GM12878 (cell line): ENCODE measurements around the gene SSBP1.

Experiments
- BCLAF1 ChIP-seq: fragments of 450-650 bp; IDR thresholded peaks from 2 replicates; pipeline ENCODE4 v1.6.1; 2017; ENCODE audit warnings: antibody characterized with exemption, mild to moderate bottlenecking, moderate library complexity
- CBFB ChIP-seq: IDR thresholded peaks from 2 replicates; pipeline ENCODE4 v1.6.1; 2016; ENCODE audit warnings: antibody characterized with exemption, low read depth
- CBX3 ChIP-seq: fragments of 200-600 bp; sonication (generic); IDR thresholded peaks from 2 replicates; pipeline ENCODE4 v1.6.1; 2016; ENCODE audit warnings: low read depth, borderline replicate concordance
- NBN ChIP-seq: fragments of 450-650 bp; IDR thresholded peaks from 2 replicates; pipeline ENCODE4 v1.6.1; 2016
- PBX3 ChIP-seq: IDR thresholded peaks from 2 replicates; pipeline ENCODE4 v1.6.1; 2011; ENCODE audit warnings: mild to moderate bottlenecking, low read depth, low read length, moderate library complexity; ENCODE audit not compliant: insufficient replicate concordance
- TF ChIP-seq, protein P1 (sequence below), 3 experiments: IDR thresholded peaks in 2 of 3; conservative IDR thresholded peaks in 1 of 3; 2 replicates each; pipeline ENCODE4 v1.5.1; 2011; ENCODE audit warnings: low read depth in 3 of 3, low read length in 3 of 3, mild to moderate bottlenecking in 3 of 3, control low read depth in 2 of 3, moderate library complexity in 2 of 3, inconsistent platforms in 1 of 3, mixed read lengths in 1 of 3; ENCODE audit not compliant: control insufficient read depth in 2 of 3, insufficient read depth in 1 of 3; ENCODE audit errors: extremely low read depth in 1 of 3

GRCh38 chr7:141712603-141713255, 25.4 kb upstream of the SSBP1 start:
- TF ChIP-seq, protein P1, sequence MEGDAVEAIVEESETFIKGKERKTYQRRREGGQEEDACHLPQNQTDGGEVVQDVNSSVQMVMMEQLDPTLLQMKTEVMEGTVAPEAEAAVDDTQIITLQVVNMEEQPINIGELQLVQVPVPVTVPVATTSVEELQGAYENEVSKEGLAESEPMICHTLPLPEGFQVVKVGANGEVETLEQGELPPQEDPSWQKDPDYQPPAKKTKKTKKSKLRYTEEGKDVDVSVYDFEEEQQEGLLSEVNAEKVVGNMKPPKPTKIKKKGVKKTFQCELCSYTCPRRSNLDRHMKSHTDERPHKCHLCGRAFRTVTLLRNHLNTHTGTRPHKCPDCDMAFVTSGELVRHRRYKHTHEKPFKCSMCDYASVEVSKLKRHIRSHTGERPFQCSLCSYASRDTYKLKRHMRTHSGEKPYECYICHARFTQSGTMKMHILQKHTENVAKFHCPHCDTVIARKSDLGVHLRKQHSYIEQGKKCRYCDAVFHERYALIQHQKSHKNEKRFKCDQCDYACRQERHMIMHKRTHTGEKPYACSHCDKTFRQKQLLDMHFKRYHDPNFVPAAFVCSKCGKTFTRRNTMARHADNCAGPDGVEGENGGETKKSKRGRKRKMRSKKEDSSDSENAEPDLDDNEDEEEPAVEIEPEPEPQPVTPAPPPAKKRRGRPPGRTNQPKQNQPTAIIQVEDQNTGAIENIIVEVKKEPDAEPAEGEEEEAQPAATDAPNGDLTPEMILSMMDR (IDR thresholded peaks at IDR 0.05 in 2 of 3, conservative IDR thresholded peaks at IDR 0.05 in 1 of 3; ENCODE audit: control insufficient read depth in 2 of 3, extremely low read depth in 1 of 3, insufficient read depth in 1 of 3, low read depth in 3 of 3, low read length in 3 of 3), result no peak
- TF ChIP-seq CBX3, result no peak
- no peak for TF ChIP-seq PBX3
- no peak for TF ChIP-seq BCLAF1
- no peak for TF ChIP-seq CBFB
- no peak for TF ChIP-seq NBN
